Stimulated activated CD4-positive, alpha-beta T cell treated with anti-CD3 and anti-CD28 coated beads, Interleukin-15, amount 100 ng/mL, for 24 hours (primary cell): ENCODE measurements around the gene KRT222.

Experiments used
- DNase-seq: peaks from one replicate; pipeline ENCODE4 v3.0.0-alpha.2; 2020

The KRT222 gene

GRCh38 chr17:40664582-40665333, at the start of gene KRT222:
Gene KRT222 (minus strand): TSS chr17:40665177. CDS start chr17:40665099, 78 bp downstream.
- DNase-seq: peak; percentile 5

DNA sequence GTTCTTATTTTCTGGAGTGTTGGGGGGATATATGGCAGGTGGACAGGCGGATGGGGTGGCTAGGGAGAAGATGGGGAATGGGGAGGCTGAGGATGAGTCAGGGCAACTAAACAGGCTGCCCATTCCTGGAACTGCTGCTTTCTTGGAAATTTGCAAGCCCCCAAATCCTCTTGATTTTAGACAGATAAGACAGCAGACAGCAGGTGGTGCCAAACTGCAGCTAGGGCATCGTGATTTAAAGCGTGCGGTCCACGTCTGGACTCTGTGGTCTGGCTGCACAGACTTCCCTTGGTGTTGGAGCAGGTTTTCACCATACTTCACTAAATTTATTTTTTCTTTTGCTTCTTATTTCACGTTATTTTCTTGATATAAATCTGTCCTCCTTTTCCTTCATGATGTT, 49.5 kb upstream of the KRT222 start:
- no peak for DNase-seq

GRCh38 chr17:40707745-40708144, 42.8 kb upstream of the KRT222 start:
- DNase-seq: no peak

GRCh38 chr17:40705584-40705983, 40.6 kb upstream of the KRT222 start:
- DNase-seq: no peak

DNA sequence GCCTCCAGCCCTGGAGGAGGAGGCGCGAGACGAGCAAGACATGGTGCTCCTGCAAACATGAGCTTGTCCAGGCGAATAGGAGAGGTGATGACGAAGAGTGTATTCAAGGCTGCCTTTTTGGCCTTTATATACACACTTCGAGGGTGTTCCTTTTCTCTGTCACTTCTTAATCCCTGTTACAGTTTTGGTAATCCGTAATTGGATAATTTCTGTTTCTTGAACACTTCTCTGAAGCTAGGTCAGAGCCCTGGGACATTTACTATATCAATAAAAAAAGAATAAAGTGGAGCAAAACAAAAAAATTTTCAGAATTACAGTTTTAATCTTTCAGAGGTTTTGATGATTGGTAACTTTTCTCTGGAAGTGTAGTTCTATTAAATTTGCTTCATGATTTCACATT, 38.7 kb upstream of the KRT222 start, which contains the start of gene KRT24:
Gene KRT24, minus strand, starts transcription at position 101 of the 400 bp plus-strand sequence. Its CDS starts 59 bp downstream, at position 42.
- no peak for DNase-seq

DNA sequence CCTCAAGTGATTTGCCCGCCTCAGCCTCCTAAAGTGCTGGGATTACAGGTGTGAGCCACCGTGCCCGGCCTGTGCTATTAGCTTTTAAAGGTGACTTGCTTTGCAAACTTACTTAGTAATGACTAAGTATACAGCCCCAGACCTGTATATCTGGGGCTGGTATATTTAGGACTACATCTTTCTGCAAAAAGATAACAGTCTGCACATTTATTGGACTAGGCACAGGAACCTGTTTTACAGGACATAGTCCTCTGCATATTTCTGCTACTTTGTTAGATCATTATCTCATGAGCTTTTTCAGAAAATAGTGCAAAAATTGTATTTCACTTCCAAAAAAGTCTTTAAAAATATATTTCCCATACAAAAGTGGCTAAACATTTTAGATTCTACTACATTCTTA, 37.3 kb upstream of the KRT222 start:
- DNase-seq: no peak

- no peak for DNase-seq
Observed at GRCh38 chr17:40699853-40700252, 34.9 kb upstream of the KRT222 start.

DNA sequence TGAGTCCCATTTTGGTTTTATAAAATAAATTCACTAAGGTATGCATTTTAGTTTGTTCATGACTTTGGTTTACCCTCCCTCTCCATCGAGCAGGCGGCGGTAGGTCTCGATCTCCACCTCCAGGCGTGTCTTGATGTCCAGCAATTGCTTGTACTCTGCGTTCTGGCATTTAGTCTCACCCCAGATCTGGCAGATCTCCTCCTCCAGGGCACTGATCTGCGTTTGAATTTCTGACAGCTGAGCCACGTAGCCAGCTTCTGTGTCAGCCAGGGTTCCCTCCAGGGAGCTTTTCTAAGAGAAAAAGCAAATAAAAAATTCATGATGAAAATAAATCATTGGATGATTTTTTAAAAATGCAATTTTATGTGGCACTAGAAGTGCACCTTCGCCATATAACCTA, 34.4 kb upstream of the KRT222 start:
- DNase-seq: no peak

DNA sequence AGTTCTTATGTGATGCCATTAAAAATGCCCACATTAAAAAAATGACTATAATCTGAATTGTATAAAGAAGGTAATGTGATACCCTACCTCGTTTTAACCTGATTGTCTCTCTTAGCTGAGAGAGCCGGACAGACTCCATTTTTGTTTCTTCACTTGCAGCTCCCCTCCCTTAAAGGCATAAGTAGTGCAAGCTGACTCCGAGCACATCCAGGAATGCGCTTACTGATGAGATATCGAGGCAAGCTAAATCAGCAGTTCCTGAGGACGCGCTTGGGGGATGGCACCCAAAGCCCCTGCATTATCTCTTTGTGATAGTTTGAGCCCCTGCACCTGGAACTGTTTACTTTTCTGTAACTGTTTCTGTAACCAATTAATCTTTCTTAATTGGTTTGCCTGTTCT, 32.3 kb upstream of the KRT222 start:
- no peak for DNase-seq

DNA sequence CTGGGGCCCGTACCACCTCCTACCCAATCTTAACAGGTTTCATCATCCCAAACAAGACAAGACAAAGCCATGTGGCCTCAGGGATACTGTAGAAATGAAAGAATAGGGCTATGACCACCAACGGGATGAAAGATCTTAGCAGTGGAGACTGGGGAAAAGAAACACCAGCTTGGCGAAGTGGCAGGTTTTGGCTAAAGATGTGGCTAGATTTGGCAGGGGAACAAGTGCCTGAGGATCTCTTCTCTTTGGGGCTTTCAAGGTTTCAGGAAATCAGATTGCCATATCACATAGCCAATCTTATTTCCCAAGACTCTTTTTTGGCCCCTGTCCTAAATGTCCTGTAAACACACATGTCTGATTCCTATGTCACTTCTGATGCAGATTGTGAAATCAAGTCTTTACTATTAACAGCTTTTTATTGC, 31.7 kb upstream of the KRT222 start:
- no peak for DNase-seq

GRCh38 chr17:40695874-40696472, 31.0 kb upstream of the KRT222 start:
- DNase-seq: no peak

DNA sequence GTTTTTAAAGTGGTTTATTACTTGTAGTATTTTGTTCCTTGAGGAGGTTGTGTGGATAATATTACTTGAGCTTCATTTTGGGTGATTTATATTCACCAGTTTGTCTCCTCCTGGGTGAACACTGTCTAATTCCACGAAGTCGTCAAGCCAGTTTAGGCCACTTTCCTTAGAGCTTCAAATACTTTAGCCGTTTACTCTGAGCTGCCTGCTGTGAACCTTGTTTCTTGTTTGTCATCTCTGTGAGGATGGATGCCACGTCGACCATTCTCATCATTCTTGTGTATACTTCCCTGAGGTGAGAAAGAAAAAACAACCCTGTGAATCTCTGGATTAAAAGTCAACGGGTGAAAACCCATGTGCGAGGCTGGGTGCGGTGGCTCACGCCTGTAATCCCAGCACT, 29.6 kb upstream of the KRT222 start:
- no peak for DNase-seq

DNA sequence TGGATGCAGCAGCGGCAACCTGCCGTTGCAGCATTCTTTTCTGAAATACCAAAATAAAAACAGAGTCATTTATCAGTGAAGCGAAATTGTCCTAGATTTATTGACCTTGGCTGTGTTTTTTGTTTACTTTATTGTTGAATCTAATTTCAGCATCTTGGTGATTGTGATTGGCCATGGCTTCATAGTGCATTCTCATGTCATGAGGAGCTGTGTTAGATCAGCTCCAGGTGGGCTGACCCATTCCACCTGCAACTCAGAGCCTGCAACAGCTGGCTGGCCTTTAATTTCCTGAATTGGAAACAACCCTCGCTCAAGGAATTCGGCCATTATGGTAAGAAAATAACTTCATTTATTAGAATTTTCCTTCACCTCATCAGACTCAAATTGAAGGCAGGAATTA, 22.1 kb upstream of the KRT222 start:
- DNase-seq: no peak

GRCh38 chr17:40686192-40686591, 21.2 kb upstream of the KRT222 start:
- DNase-seq: no peak

DNA sequence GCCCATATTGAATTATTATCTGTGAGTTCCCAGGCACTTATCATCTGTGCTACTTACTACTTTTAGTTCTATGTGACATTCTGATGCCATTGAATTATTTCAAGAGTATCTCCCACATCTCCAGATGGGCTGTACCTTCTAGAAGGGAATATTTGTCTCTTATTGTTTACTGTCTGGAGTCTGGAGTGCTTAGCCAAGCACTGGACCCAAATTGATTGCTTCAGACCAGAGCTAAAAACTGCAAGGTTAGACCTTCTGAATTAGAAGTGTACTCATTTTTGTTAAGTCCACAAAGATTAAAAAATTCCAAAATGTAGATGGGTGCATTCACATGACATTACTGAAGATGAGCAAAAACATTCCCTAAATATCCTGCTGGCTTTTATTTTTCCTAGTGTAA, 16.0 kb upstream of the KRT222 start:
- no peak for DNase-seq

GRCh38 chr17:40679523-40679907, 14.5 kb upstream of the KRT222 start:
- DNase-seq: no peak

DNA sequence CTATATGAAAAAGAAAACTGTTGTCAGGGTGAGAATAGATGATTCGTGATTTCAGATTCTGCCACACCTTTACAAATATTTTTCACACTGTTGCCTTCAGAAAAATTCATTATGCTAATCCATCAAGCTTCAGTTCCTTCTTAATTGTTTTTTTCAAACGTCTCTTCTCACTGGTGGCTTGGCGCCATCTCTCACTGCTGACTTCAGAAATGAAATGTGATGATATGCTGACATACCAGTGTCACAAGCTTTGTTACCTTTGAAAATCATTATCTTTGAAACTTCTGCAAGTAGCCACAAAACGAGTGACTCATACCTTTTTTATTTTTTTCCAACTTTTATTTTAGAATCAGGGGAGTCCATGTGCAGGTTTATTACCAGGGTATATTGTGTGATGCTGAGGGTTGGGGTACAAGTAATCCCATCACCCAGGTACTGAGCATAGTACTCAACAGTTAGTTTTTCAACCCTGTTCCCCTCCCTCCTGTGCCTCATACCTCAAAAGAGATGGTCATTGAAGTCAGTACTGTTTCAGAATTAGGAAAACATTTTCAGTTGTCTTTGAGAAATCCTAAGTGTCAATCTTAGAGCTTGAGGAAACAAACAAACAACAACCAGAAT, 14.0 kb upstream of the KRT222 start:
- DNase-seq: no peak

GRCh38 chr17:40675905-40676304, 10.9 kb upstream of the KRT222 start:
- no peak for DNase-seq

- DNase-seq: no peak
Observed at GRCh38 chr17:40672654-40673053, 7.7 kb upstream of the KRT222 start.

DNA sequence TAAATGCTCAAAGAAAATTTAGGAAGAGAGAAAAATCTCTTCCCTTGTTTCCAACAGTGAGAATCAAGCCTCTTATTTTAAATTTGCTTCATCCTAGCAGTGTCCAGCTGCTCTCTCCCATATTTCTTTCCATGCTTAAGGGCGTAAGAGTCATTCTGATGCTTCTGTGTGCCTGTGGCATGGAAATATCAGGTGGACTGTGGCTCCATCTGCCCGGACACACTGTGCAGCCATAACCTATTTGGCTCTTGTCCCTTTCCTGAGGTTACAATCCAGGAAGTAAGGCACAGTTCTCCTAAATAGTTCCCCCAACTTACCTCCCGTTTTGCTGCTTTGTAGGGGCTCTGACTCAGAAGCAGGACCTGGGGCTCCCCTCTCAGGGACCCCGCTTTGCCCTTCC, 6.3 kb upstream of the KRT222 start:
- DNase-seq: no peak

DNA sequence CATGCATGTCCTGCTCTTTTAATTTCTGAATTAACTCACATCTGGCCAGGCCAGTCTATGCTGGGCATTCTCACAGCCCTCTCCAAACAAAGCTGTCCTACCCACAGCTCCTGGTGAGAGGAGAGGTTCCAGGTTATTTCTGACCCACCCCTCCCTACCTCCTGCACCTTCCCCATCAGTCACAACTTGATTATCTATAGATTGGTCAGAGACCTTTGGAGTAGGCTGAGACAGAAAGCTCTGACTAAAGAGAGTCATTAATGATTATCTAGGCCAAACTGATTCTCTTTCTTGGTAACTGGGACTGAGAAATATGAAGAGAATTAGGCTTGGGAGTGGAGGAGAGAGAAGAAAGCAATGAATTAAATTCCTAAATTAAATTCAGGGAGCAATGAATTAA, 1.4 kb upstream of the KRT222 start:
- DNase-seq: no peak

DNA sequence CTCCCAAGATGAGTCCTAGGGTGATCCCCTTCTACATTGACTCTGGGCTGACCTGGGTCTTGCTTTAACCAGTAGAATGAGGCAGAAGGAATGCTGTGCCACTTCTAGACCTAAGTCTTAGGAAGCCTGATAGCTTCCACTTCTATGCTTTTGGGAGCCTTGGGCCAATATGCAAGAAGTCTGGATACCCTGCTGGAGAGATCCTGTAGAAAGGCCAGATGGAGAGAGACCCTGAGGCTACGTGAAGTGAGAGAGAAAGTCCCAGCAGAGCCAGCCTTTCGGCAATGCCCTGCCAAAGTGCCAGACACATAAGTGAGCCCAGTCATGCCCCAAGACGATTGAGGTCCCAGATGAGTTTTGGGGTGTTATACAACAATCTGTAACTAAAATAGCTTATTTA, 1.7 kb downstream of the KRT222 start:
- DNase-seq: no peak

DNA sequence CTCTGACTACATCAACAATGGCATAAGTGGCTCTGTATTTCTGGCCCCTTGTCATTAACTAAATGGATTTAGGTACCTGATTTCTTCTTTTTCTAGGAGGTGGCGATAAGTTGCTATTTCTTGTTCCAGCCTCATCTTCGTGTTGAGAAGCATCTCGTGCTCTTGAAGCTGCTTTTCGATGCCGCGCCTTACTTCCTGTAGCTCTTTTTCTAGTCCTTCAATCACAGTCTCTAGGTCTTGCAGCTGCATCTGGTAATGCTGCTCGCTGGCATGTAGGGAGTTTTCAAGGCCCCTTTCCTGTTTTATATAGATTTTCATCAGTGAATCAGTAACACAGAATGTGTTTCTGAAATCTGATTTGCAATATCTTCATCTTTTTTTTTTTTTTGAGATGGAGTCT, 5.1 kb downstream of the KRT222 start:
- no peak for DNase-seq

GRCh38 chr17:40658396-40658795, 6.6 kb downstream of the KRT222 start:
- DNase-seq: no peak
